ENCODE measurements around the gene HAP1. TPM values are rescaled to one million over a fixed set of nuclear protein-coding genes. Genes with fewer than 3 reads are reported as not detected.

The HAP1 gene
- total RNA-seq, 1 experiment from 2014 or later, result 11.6 TPM

DNA sequence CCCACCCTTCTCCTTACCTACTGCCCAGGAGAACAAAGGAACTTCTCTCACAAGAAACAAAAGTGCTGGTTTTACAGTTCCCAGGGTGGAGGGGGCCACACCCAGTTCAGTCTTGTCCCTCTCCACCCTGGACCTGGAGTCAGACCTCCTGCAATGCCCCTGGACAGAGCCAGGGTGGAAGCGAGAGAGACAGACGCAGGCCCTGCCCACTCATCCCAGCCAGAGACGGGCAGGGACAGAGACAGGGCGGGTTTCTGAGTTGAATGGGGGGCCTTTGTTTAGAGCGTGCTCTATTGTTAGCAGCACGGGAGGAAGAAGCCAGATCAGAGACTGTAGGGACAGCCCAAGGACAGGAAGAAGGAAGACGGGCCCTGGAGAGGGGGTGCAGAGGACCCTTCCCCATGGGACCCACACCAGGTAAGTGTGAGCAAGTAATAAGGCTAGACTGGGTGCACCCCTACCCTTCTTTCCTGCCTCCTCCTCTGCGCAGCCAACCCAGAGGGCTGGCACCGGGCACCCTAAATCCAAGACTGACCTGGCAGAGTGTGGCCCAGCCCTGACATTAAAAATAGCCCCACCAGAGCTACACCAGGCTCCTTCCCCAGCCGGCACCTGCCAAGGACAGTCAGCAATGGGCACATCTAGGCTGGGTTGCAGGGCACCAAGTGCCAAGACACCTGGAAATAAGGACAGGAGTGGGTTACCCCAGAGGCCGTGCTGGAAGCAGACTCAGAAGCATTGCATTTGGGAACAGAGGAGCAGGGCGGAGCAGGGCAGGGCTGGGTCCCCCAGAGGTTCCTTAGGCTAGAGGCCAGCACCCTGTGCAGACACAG is 41.2 kb upstream of the HAP1 start:
- Histone ChIP-seq H3K36me3 (ENCODE audit: control insufficient read depth, insufficient read depth, low read length) (no peaks in the 10 kb centered on the region), H3K4me1 (ENCODE audit: control insufficient read depth, insufficient read depth, low read length) (peaks cover 58% of the 10 kb centered on the region), H3K9me3 (ENCODE audit: control insufficient read depth, insufficient read depth, low read depth, low read length) (no peaks in the 10 kb centered on the region), H3K27me3 (ENCODE audit: control insufficient read depth, insufficient read depth, low read length) (no peaks in the 10 kb centered on the region), H3K4me3 (ENCODE audit: low read depth in 2 of 2, low read length in 2 of 2) (no peak overlapping the region), H3K27ac (ENCODE audit: low read length) (peak overlapping the region; percentile 67)
- no peak for DNase-seq (ENCODE audit: low read depth, low spot score)
- intact Hi-C loops (cut with micrococcal nuclease; ENCODE audit: unreplicated experiment) (no loop called here), in situ Hi-C loops (cut with HindIII; ENCODE audit: low pct_unique_long_range_greater_than_20kb, low sequenced_read_pairs) (no loop called here)
- POLR2A ChIA-PET, result no interaction called here
- ATAC-seq, result no peak
- TF ChIP-seq, protein P1, sequence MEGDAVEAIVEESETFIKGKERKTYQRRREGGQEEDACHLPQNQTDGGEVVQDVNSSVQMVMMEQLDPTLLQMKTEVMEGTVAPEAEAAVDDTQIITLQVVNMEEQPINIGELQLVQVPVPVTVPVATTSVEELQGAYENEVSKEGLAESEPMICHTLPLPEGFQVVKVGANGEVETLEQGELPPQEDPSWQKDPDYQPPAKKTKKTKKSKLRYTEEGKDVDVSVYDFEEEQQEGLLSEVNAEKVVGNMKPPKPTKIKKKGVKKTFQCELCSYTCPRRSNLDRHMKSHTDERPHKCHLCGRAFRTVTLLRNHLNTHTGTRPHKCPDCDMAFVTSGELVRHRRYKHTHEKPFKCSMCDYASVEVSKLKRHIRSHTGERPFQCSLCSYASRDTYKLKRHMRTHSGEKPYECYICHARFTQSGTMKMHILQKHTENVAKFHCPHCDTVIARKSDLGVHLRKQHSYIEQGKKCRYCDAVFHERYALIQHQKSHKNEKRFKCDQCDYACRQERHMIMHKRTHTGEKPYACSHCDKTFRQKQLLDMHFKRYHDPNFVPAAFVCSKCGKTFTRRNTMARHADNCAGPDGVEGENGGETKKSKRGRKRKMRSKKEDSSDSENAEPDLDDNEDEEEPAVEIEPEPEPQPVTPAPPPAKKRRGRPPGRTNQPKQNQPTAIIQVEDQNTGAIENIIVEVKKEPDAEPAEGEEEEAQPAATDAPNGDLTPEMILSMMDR (IDR thresholded peaks at IDR 0.05), result no peak
- TF ChIP-seq SIN3A (IDR thresholded peaks at IDR 0.05; ENCODE audit: borderline replicate concordance, insufficient read depth, low read depth, low read length), result no peak
- TF ChIP-seq, protein P2, sequence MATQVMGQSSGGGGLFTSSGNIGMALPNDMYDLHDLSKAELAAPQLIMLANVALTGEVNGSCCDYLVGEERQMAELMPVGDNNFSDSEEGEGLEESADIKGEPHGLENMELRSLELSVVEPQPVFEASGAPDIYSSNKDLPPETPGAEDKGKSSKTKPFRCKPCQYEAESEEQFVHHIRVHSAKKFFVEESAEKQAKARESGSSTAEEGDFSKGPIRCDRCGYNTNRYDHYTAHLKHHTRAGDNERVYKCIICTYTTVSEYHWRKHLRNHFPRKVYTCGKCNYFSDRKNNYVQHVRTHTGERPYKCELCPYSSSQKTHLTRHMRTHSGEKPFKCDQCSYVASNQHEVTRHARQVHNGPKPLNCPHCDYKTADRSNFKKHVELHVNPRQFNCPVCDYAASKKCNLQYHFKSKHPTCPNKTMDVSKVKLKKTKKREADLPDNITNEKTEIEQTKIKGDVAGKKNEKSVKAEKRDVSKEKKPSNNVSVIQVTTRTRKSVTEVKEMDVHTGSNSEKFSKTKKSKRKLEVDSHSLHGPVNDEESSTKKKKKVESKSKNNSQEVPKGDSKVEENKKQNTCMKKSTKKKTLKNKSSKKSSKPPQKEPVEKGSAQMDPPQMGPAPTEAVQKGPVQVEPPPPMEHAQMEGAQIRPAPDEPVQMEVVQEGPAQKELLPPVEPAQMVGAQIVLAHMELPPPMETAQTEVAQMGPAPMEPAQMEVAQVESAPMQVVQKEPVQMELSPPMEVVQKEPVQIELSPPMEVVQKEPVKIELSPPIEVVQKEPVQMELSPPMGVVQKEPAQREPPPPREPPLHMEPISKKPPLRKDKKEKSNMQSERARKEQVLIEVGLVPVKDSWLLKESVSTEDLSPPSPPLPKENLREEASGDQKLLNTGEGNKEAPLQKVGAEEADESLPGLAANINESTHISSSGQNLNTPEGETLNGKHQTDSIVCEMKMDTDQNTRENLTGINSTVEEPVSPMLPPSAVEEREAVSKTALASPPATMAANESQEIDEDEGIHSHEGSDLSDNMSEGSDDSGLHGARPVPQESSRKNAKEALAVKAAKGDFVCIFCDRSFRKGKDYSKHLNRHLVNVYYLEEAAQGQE (IDR thresholded peaks at IDR 0.05; ENCODE audit: insufficient read depth in 1 of 2, low read depth in 2 of 2, low read length in 1 of 2), result no peak
- no peak for TF ChIP-seq POLR2AphosphoS5 (IDR thresholded peaks at IDR 0.05; ENCODE audit: low read depth, low read length)
- no peak for TF ChIP-seq TCF7L2 (IDR thresholded peaks at IDR 0.05; ENCODE audit: low read depth, low read length)
- BruUV-seq (replicated peaks), result no TSS peak
- CTCF ChIA-PET, result interaction anchor here (0.5 kb wide), 1 partner anchor 88 kb away, joined by 5 read pairs; no protein-coding TSS in a partner anchor

DNA sequence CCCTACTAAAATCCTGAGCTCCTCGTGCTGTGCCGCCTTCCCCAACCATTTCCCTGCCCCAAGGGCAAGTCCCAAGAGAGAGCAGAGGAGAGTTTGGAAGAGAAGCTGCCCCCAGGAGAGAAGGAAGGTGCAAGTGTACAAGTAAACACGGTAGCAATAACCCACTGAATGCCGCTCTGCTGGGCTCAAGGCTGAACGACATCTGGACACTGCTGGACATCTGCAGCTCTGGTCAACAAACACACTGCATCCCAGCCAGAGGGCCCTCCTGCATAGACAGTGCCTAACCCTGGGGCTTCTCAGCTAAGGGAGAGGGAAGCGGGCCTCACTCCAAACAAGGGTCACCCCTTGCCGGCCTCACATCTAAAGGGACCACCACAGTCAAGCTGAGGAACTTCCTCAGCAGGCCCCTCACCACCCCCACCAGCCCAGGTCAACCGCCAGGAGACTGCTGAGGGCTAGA is 39.3 kb upstream of the HAP1 start:
- intact Hi-C loops (cut with micrococcal nuclease; ENCODE audit: unreplicated experiment) (no loop called here), in situ Hi-C loops (cut with HindIII; ENCODE audit: low pct_unique_long_range_greater_than_20kb, low sequenced_read_pairs) (no loop called here)
- no TSS peak for BruUV-seq (replicated peaks)
- no peak for DNase-seq (ENCODE audit: low read depth, low spot score)
- Histone ChIP-seq H3K36me3 (ENCODE audit: control insufficient read depth, insufficient read depth, low read length) (peaks cover 4% of the 10 kb centered on the region; the same call in 1 of the 2 replicates), H3K4me1 (ENCODE audit: control insufficient read depth, insufficient read depth, low read length) (peaks cover 58% of the 10 kb centered on the region), H3K4me3 (ENCODE audit: low read depth in 2 of 2, low read length in 2 of 2) (no peak overlapping the region), H3K27me3 (ENCODE audit: control insufficient read depth, insufficient read depth, low read length) (no peaks in the 10 kb centered on the region), H3K27ac (ENCODE audit: low read length) (peak overlapping the region; percentile 60), H3K9me3 (ENCODE audit: control insufficient read depth, insufficient read depth, low read depth, low read length) (no peaks in the 10 kb centered on the region)
- ChIA-PET POLR2A (interaction anchor here (0.6 to 0.9 kb wide), 2 partner anchors 11 to 471 kb away, joined by 3 read pairs; no protein-coding TSS in a partner anchor), CTCF (interaction anchor here (0.5 to 1.6 kb wide), 4 partner anchors 11 to 50 kb away, joined by 3 to 7 read pairs (median 5); partner anchors contain the start of gene JUP)
- TF ChIP-seq, protein P2 (IDR thresholded peaks at IDR 0.05; ENCODE audit: insufficient read depth in 1 of 2, low read depth in 2 of 2, low read length in 1 of 2), result no peak
- TF ChIP-seq POLR2AphosphoS5 (IDR thresholded peaks at IDR 0.05; ENCODE audit: low read depth, low read length), result no peak
- no peak for TF ChIP-seq SIN3A (IDR thresholded peaks at IDR 0.05; ENCODE audit: borderline replicate concordance, insufficient read depth, low read depth, low read length)
- no peak for TF ChIP-seq TCF7L2 (IDR thresholded peaks at IDR 0.05; ENCODE audit: low read depth, low read length)
- TF ChIP-seq, protein P1 (IDR thresholded peaks at IDR 0.05), result no peak
- no peak for ATAC-seq

Data from Panc1 (cell line).